SK-N-MC (cell line): ENCODE data around the gene ZFAND2A.
"Not testable (repeated sequence)": the region's sequence is repeated elsewhere in the genome, so short reads cannot be mapped to it uniquely, and the experiment has no call there.

Experiments
- DNase-seq: peaks from one replicate; pipeline ENCODE4 v3.0.0-alpha.2; 2011; ENCODE audit warnings: low read depth, low spot score
- H3K27ac ChIP-seq: fragments of 200-600 bp; sonication (generic); 2 replicates; pipeline ENCODE4 v1.5.1; 2016; ENCODE audit warnings: mixed run types
- H3K36me3 ChIP-seq: fragments of 200-600 bp; sonication (generic); 2 replicates; pipeline ENCODE4 v1.6.1; 2017; ENCODE audit warnings: antibody characterized with exemption, low read length, mixed read lengths; ENCODE audit not compliant: insufficient read depth
- H3K4me3 ChIP-seq: fragments of 200-600 bp; sonication (generic); 2 replicates; pipeline ENCODE4 v1.5.1; 2016
- H3K9ac ChIP-seq: fragments of 200-600 bp; sonication (generic); 2 replicates; pipeline ENCODE4 v1.8.0; 2017; ENCODE audit warnings: mixed run types, mixed read lengths; ENCODE audit not compliant: insufficient read length
- H3K9me3 ChIP-seq: fragments of 200-600 bp; sonication (generic); 2 replicates; pipeline ENCODE4 v1.6.1; 2017; ENCODE audit warnings: low read depth, mild to moderate bottlenecking, antibody characterized with exemption, low read length, moderate library complexity, mixed read lengths
- EZH2 ChIP-seq: fragments of 200-600 bp; sonication (generic); IDR thresholded peaks from one replicate; pipeline ENCODE4 v1.6.1; 2017; ENCODE audit warnings: antibody characterized with exemption
- FOXP2 ChIP-seq: optimal IDR thresholded peaks from 2 replicates; pipeline ENCODE3; 2011; ENCODE audit warnings: mild to moderate bottlenecking, moderate library complexity; ENCODE audit not compliant: insufficient read depth; ENCODE audit errors: extremely low read length, control extremely low read depth
- POLR2AphosphoS5 ChIP-seq: IDR thresholded peaks from 2 replicates; pipeline ENCODE4 v1.6.1; 2012; ENCODE audit warnings: mild to moderate bottlenecking, low read depth, low read length, borderline replicate concordance

ZFAND2A gene

DNA sequence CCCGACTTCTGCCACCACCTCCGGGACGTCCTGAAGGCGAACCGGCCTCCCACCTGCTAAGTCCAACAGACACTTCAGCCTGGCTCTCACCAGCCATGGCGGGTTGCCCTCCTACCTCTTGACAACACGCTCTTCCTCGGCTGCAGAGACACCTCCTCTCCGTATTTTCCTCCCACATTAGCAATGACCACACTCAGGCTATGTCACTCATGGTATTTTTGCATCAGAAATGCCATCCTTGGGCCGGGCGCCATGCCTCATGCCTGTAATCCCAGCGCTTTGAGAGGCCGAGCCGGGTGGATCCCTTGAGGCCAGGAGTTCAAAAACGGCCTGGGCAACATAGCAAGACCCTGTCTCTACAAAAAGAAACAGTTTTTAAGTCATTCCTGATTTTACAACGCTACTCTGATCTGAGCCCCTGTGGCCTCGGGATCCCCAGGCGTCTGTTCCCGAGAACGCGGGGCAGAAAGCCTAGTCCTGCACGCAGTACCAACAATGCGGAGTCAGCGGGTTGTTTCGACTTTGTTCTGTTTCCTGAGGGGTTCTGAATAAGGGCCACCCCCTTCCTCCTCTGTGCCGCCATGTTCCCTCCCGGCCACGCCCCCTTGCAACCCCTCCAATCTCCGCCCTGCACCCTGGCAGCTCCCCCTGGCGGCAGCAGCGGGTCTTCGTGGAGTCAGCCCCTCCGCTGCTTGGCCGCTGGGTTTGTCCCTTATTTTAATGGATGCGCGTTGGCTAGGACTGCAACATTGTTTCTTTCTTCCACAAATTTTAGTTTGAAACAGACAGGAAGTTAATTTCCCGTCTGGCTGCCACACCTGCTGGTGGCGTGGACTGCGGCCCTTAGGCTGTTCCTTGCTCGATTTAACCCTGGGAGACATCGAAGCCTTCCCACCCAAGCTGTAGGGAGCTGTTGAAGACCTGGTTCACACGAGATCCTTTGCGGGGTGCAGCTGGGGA, 9.7 kb upstream of the ZFAND2A start:
- peak overlapping the region; percentile 91 for H3K9ac ChIP-seq
- H3K4me3 ChIP-seq = peak overlapping the region; percentile 82
- peak overlapping the region; percentile 83 for H3K27ac ChIP-seq
- DNase-seq = no peak
- H3K36me3 ChIP-seq = no peaks in the 10 kb centered on the region
- no peaks in the 10 kb centered on the region for H3K9me3 ChIP-seq
- TF ChIP-seq POLR2AphosphoS5 (peak; percentile 74), EZH2 (no peak)

DNA sequence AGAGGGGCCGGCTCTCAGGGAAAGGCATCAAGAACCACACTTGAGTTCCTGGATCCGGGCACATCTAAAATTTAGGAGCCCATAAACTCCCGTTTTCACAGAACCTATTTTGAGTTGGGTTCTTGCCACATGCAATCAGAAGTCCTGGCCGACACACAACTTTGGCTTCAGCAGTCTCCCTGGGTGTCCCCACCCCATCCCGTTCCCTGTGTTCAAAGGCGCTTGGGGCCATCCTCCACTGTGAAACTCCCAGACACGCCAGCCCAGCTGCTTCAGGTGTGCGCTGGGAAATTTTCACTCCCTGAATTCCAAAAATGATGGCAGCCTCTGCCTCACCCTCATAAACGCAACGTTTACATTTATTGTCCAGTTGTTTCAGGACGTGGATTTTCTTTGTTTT, 8.4 kb upstream of the ZFAND2A start:
- H3K9ac ChIP-seq = no peak overlapping the region
- no peak overlapping the region for H3K27ac ChIP-seq
- TF ChIP-seq POLR2AphosphoS5 (no peak), EZH2 (no peak), FOXP2 (no peak)
- H3K36me3 ChIP-seq = no peaks in the 10 kb centered on the region
- DNase-seq = no peak
- no peaks in the 10 kb centered on the region for H3K9me3 ChIP-seq
- no peak overlapping the region for H3K4me3 ChIP-seq

DNA sequence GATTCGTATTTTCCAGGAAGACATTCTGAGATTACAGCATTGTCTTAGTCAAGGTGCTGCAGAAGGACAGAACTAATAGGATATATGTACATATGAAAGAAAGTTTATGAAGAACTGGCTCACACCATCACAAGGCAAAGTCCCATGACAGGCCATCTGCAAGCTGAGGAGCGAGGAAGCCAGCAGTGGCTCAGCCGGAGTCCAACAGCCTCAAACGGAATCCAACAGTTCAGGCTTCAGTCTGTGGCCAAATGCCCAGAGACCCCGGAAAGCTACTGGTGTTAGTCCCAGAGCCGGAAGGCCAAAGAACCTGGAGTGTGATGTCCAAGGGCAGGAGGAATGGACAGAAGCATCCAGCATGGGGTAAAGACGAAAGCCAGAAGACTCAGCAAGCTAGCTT, 4.4 kb upstream of the ZFAND2A start:
- H3K9ac ChIP-seq = no peak overlapping the region
- DNase-seq = no peak
- no peak for TF ChIP-seq EZH2
- TF ChIP-seq FOXP2 = no peak
- no peak for TF ChIP-seq POLR2AphosphoS5
- H3K9me3 ChIP-seq = no peaks in the 10 kb centered on the region
- no peak overlapping the region for H3K27ac ChIP-seq
- no peak overlapping the region for H3K4me3 ChIP-seq
- no peaks in the 10 kb centered on the region for H3K36me3 ChIP-seq

DNA sequence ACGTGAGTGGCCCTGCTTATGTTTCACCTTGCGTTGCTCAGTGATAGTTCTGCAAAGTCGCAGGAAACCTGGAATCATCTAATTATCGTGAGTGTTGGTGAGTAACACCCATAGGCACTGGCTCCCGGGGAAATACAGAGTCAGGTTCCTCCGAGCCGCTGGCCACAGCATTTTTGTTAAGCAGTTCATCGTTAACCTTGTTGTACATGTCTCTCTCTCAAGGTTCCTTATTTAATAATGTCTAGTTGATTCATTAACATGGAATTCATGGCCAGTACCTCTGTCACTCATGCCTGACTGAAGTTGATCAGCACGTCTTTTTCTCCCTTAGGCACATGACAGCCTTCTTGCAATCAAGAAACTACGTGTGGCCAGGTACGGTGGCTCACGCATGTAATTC, 3.1 kb upstream of the ZFAND2A start:
- Histone ChIP-seq H3K36me3 (no peaks in the 10 kb centered on the region), H3K9ac (no peak overlapping the region), H3K4me3 (no peak overlapping the region), H3K27ac (no peak overlapping the region), H3K9me3 (no peaks in the 10 kb centered on the region)
- no peak for DNase-seq
- no peak for TF ChIP-seq EZH2
- TF ChIP-seq FOXP2 = no peak
- TF ChIP-seq POLR2AphosphoS5 = no peak

DNA sequence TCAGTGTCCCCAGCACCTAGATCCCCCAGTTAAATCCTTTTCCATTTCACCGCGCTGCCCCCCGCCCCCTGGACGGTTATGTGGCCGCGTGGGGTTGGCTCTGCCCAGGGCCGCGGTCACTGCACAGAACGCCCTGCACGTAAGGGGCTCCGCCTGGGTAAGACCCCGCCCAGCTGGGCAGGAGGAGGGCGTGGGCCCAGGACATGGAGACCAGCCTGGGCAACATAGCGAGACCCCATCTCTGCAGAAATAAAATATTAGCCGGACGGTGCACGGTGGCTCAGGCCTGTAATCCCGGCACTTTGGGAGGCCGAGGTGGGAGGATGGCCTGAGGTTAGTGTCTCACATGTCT, 650 bp upstream of the ZFAND2A start:
- DNase-seq = no peak
- Histone ChIP-seq H3K9ac (peak overlapping the region; percentile 99), H3K27ac (peak overlapping the region; percentile 88), H3K9me3 (no peaks in the 10 kb centered on the region), H3K36me3 (no peaks in the 10 kb centered on the region; the same call in 1 of the 2 replicates), H3K4me3 (peak overlapping the region; percentile 97)
- TF ChIP-seq FOXP2 (no peak), POLR2AphosphoS5 (no peak), EZH2 (no peak)

DNA sequence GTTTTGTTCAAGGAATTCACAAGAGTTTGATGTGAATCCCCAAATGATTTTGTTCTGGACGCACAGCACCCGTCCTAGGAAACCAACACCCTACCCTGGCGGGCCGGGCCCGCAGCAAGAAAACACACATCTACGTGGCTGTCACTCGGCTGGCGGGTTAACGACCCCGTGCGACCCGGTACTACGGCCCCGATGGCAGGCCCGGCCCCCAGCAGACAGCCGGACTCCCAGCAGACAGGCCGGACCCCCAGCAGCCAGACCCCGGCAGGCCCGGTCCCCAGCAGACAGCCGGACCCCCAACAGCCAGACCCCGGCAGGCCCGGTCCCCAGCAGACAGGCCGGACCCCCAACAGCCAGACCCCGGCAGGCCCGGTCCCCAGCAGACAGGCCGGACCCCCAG, 765 bp downstream of the ZFAND2A start:
- not testable (repeated sequence) for H3K9me3 ChIP-seq, DNase-seq, H3K36me3 ChIP-seq, H3K27ac ChIP-seq
- Histone ChIP-seq H3K4me3 (peak overlapping the region; percentile 82), H3K9ac (peak overlapping the region; percentile 77)

DNA sequence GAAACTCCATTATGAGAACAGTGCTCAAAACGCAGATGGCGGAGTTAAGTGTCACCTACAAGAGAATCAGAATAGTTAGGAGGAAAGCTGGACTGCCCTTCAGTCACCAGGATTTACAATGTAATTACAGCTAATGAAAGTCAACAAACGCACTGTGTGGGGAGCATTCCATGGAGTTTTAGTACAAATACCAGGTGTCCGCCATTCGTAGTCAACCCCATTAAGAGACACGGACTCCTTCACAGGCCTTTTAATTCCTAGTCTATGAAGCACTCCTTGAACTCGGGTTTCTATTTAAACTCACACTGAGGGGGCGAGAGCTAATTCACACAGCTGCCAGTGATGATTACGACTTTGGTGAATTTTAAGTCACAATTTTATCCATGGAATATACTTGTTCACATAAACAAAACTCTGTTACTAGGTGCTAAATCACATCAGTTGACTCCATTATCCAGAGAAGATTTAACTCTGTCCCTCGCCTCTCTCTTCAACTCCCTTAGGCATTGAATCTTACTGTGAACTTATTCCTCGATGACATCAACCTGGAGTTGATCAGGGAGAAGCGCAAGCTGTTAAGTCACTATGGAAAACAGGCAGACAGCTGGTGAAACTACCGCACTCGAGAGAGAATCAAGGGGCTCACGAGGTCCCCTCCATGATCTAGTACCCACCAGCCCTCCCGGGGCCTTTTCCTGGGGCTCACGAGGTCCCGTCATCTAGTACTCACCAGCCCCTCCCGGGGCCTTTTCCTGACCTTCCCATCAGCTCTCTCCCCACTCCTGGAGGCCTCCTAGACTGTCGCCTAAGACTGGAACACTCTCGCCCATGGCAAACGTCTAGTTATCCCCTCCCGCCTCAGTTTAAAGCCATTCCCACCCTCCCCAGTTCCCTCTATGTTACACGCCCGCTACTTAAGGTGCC, 1.5 kb downstream of the ZFAND2A start:
- Histone ChIP-seq H3K36me3 (peaks cover 6% of the 10 kb centered on the region), H3K9ac (peak overlapping the region; percentile 77), H3K27ac (no peak overlapping the region), H3K4me3 (peak overlapping the region; percentile 82), H3K9me3 (no peaks in the 10 kb centered on the region)
- DNase-seq = no peak
- no peak for TF ChIP-seq FOXP2
- no peak for TF ChIP-seq EZH2
- no peak for TF ChIP-seq POLR2AphosphoS5

DNA sequence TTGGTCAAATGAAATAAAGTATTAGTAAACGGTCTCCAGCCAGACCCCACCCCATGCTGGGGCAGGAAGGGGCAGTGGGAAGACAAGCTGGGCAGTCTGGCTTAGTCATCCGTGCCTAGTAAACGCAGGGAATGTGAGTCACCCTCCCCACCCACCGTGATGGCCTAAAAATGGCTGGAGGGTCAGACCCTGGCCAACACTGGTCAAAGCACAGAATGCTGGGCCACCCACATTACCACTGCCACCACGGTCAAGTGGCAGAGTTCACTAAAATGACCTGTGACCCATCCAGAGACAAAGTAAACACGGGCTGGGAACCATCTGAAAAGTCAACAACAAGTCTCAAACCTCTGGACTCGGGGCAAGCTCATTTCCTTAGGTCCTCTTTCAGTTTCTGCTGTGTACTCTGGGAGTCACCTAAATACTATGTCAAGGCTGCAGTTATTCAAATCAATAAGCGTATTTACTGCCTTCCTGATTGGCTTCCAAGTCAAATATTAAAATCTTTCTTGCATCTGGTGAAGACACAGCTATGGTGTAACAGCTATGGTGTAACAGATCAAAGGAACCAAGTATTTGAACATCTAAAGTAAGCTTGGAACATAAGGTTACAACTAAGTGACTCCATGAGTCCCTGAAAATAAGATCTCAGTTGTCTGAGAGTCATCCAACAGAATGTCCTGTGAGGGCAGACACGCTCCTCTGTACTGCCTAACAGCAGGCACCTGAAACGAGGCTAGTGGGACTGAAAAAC, 3.0 kb downstream of the ZFAND2A start:
- H3K9ac ChIP-seq = no peak overlapping the region
- H3K27ac ChIP-seq = no peak overlapping the region
- no peak for DNase-seq

DNA sequence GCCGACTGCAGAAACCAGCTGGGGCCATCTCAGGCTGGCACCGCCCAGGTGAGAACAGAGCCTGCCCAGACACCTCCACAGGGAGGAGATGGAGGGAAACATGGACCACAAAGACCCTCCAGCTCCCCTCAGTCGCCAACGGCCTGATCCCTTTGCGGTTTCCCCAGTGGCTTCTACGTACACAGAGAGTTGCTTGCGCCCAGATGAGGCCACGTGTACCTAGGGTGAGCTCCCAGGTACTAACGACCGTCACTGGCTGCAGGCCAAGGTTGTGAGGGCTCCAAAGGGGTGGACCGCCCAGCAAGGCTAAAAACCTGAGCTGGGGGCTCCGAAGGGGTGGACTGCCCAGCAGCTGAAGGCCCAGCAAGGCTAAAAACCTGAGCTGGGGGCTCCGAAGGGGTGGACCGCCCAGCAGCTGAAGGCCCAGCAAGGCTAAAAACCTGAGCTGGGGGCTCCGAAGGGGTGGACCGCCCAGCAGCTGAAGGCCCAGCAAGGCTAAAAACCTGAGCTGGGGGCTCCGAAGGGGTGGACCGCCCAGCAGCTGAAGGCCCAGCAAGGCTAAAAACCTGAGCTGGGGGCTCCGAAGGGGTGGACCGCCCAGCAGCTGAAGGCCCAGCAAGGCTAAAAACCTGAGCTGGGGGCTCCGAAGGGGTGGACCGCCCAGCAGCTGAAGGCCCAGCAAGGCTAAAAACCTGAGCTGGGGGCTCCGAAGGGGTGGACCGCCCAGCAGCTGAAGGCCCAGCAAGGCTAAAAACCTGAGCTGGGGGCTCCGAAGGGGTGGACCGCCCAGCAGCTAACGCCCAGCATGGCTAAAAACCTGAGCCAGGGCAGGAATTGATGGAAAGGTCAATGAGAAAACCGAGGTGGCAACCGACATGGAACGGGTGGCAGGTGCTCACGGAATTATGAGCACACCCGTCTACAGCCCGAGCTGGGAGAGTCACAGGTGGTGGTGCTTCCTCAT, 3.9 kb downstream of the ZFAND2A start:
- H3K4me3 ChIP-seq, H3K27ac ChIP-seq, H3K9me3 ChIP-seq, H3K9ac ChIP-seq, DNase-seq: not testable (repeated sequence)
- H3K36me3 ChIP-seq = peaks cover 18% of the 10 kb centered on the region

More for the DNA sequence above, 3.0 kb downstream of the ZFAND2A start:
- H3K4me3 ChIP-seq = no peak overlapping the region
- no peaks in the 10 kb centered on the region for H3K9me3 ChIP-seq
- TF ChIP-seq FOXP2 = no peak
- H3K36me3 ChIP-seq = peaks cover 16% of the 10 kb centered on the region
